Choroid plexus epithelial cell (primary cell): ENCODE measurements around the gene PRRC2B.
A peak's percentile ranks its signal among the peaks of the same experiment; 100 is the strongest.

Source experiments
- DNase-seq: peaks from one replicate; pipeline ENCODE4 v3.0.0-alpha.2; 2010; ENCODE audit warnings: low read depth
- H3K4me3 ChIP-seq: 2 replicates; pipeline ENCODE4 v1.5.1; 2011; ENCODE audit warnings: low read depth, mild to moderate bottlenecking, control low read depth, low read length, moderate library complexity
- TF ChIP-seq, protein P1 (sequence below): conservative IDR thresholded peaks from 2 replicates; pipeline ENCODE4 v1.5.1; 2011; ENCODE audit warnings: low read depth, mild to moderate bottlenecking, control low read depth, inconsistent platforms, low read length, moderate library complexity

PRRC2B gene

GRCh38 chr9:131494296-131494870, 100.5 kb downstream of the PRRC2B start:
- no peak overlapping the region for H3K4me3 ChIP-seq
- TF ChIP-seq, protein P1, sequence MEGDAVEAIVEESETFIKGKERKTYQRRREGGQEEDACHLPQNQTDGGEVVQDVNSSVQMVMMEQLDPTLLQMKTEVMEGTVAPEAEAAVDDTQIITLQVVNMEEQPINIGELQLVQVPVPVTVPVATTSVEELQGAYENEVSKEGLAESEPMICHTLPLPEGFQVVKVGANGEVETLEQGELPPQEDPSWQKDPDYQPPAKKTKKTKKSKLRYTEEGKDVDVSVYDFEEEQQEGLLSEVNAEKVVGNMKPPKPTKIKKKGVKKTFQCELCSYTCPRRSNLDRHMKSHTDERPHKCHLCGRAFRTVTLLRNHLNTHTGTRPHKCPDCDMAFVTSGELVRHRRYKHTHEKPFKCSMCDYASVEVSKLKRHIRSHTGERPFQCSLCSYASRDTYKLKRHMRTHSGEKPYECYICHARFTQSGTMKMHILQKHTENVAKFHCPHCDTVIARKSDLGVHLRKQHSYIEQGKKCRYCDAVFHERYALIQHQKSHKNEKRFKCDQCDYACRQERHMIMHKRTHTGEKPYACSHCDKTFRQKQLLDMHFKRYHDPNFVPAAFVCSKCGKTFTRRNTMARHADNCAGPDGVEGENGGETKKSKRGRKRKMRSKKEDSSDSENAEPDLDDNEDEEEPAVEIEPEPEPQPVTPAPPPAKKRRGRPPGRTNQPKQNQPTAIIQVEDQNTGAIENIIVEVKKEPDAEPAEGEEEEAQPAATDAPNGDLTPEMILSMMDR: no peak
- DNase-seq: no peak

DNA sequence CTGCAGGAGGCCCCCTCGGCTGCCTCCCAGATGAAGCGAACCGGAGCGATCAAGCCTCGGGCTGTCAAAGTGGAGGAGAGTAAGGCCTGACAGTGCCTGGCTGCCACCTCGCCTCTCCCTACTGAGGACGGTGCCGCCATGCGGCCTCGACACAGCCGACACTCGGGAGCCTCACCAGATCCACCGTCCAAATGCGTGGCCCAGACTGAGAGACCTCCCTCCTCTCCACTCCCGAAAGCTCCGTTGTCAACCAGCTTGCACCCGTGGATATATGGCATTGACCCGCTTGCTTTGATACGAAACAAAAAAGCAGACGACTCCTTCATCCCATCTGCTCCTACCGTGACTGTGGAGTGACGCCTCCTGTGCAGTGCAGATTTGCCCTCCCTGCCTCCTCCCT, 101.9 kb downstream of the PRRC2B start:
- H3K4me3 ChIP-seq: no peak overlapping the region
- DNase-seq: no peak
- TF ChIP-seq, protein P1: no peak

DNA sequence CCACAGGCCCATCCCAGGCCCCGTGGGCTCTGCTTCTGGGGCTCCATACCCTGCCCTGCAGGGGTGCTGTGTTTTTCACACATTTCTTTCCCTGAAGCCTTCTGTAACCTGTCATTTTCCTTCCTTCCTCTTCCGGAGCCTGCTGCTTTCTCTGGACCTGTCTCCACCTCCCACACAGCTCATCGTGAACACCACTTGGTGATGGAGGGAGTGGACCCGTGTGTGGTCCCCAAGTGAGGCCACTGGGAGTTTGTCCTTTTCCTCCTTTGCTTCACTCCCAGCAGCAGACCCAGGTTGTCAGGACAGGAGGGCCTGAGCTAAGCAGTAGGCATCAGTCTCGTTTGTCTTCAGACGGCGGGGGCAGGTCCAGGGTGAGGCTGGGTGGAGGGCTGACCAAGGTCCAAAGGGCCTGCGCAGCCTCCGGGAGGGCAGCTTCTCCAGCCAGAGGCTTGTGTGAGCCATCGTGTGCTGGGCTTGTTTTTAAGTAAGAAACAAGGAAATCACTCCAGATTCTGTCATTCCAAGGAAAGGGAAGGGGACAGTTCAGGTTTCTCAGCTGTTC, 103.0 kb downstream of the PRRC2B start:
- no peak overlapping the region for H3K4me3 ChIP-seq
- DNase-seq: no peak
- TF ChIP-seq, protein P1: no peak

DNA sequence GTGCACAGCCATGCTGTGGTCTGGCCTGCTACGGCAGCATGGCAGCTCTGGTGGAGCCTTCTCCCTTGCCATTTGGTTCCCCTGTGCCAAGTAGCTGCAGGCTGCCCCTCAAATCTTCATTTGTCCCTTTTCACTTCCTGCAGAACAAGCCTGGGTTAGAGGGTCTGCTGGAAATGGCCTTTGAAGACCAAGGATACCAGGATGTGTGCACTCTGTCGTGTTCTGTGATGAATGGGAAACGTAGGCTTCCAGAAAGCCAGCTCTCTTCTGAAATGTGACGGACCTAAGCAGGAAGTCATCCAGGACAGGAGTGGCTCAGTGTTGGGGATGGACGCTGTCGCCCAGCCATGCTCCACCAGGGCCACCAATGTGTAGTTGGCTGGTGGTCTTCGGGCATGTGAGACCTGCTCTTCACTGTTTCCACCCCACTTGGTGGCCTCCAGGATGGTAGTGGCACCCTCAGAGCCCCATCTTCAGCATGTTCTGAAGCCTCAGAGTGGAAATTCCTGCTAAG, 105.4 kb downstream of the PRRC2B start:
- no peak overlapping the region for H3K4me3 ChIP-seq
- TF ChIP-seq, protein P1: no peak
- no peak for DNase-seq

DNA sequence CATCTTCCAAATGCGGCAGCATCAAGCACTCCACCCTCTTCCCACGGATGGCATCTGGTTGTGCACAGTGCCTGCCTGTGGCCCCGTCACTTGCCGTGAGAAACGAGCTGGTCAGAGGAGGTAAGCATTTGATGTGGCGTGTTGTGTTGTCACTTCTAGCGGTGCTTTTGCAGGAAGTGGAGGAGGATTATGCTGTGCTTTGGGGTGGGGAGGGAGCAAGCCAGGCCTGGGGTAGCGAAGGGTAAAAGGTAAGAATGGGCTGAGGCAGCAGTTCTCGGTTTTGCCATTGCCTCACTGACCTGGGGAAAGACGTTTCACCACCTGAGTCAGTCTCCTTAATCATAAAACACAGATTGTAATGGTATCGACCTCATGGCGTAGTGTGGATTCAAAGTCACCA, 106.5 kb downstream of the PRRC2B start:
- no peak overlapping the region for H3K4me3 ChIP-seq
- TF ChIP-seq, protein P1: no peak
- no peak for DNase-seq

DNA sequence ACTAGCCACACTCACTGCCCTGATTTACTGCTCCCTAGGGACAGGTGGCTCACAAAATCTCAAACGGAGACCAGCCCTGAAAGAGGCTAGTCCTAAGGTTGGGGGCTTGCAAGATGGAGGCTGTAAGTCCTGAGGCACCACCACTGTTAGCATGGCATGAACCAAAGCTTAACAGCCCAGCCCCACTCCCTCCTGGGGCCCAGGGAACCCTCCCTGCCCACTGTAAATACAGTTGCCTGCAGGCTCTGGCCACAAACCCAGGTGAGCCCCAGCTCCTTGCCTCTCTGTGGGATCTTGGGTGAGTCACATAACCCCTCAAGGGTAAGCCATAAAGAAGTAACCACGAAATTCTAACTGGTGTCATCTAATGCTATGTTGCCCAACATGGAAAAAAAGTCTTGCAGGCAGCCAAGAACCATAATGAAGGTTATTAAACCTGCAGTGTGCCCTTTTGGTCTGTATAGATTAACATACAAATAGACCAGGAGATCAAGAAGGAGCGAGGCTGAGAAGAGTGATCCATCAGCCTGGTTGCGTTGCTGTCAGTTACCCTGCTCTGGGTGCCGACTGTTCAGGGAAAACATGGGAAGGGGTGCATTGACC, 107.2 kb downstream of the PRRC2B start:
- TF ChIP-seq, protein P1: no peak
- H3K4me3 ChIP-seq: no peak overlapping the region
- DNase-seq: peak; percentile 67
